T47D (cell line): ENCODE measurements around the gene CPLX1.
"Not testable (repeated sequence)": the region's sequence is repeated elsewhere in the genome, so short reads cannot be mapped to it uniquely, and the experiment has no call there.

Experiments
- DNase-seq, 2 experiments: peaks; one replicate each; pipeline versions ENCODE4 v3.0.0 to v3.0.0-alpha.2; 2011 to 2012; ENCODE audit warnings: low read depth in 1 of 2, low spot score in 1 of 2
- JUND ChIP-seq: IDR thresholded peaks from 2 replicates; pipeline ENCODE4 v1.6.1; 2012; ENCODE audit warnings: low read depth
- in situ Hi-C: cut with HindIII; loops from 2 replicates; pipeline ENCODE4 v1.10.0; 2016; ENCODE audit warnings: low sequenced_read_pairs, low pct_unique_long_range_greater_than_20kb

Gene CPLX1

DNA sequence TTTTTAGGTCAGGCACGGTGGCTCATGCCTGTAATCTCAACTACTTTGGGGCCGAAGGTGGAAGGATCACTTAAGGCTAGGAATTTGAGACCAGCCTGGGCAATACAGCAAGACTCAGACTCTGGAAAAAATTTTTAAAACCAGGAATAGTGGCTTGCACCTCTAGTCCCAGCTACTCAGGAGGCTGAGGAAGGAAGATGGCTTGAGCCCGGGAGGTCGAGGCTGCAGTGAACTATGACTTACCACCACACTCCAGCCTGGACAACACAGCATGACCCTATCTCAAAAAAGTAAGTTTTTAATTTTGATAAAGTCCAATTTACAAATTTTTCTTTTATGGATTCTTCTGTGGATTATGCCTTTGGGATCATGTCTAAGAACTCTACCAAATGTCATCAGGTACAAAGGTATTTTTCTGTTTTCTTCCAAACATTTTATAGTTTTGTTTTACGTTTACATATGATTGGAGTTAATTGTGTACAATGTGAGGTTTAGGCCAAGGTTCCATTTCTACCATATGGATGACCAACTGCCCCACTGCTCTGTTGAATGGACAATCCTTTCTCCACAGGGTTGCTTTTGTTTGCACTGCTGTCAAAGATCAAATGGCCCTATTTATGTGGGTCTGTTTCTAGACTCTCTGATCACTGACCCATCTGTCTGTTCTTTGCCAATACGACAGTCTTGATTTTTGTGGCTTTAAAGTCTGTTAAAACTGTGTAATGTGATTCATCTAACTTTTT lies 48.2 kb downstream of the CPLX1 start:
- no peak for DNase-seq
- in situ Hi-C loops = no loop called here
- TF ChIP-seq JUND = no peak

DNA sequence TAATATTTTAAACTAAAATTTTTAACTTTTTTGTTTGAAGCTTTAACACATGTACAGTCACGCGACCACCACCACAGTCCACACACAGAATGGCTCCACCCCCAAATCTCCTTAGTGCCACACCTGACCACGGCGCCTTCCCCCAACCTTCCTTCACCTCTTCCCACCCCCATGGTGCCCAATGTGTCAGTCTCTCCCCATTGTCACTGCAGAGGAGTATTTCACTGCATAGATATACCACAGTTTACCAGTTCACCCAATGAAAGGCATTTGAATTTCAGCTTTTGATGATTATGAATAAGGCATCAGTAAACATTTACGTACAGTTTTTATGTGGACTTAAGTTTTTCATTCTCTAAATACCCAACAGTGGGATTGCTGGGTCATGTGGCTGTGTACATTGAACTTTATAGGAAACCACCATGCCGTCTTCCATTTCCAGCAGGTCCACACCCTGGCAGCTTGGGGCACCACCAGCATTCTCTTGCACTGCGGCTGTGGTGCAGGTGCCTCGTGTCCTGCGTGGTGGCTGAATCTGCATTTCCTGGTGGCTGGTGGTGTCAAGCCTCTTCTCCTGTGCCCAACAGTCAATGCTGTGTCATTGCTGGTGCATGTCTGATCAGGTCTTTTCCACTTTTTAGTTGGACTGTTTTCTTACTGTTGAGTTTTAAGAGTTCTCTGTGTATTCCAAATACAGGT lies 49.0 kb downstream of the CPLX1 start:
- DNase-seq = no peak
- in situ Hi-C loops = no loop called here
- TF ChIP-seq JUND = no peak

DNA sequence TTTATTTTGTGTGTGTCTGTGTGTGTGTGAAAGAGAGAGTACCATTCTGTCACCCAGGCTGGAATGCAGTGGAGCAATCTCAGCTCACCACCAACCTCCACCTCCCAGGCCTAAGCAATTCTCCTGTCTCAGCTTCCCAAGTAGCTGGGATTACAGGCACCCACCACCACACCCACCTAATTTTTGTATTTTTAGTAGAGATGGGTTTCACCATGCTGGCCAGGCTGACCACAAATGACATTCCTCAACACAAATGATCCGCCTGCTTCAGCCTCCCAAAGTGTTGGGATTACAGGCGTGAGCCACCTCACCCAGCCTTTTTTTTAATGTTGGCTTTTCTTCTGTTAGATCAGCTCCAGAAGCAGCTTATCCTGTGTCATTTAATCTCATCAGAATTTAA lies 50.4 kb downstream of the CPLX1 start:
- DNase-seq, in situ Hi-C loops: not testable (repeated sequence)

DNA sequence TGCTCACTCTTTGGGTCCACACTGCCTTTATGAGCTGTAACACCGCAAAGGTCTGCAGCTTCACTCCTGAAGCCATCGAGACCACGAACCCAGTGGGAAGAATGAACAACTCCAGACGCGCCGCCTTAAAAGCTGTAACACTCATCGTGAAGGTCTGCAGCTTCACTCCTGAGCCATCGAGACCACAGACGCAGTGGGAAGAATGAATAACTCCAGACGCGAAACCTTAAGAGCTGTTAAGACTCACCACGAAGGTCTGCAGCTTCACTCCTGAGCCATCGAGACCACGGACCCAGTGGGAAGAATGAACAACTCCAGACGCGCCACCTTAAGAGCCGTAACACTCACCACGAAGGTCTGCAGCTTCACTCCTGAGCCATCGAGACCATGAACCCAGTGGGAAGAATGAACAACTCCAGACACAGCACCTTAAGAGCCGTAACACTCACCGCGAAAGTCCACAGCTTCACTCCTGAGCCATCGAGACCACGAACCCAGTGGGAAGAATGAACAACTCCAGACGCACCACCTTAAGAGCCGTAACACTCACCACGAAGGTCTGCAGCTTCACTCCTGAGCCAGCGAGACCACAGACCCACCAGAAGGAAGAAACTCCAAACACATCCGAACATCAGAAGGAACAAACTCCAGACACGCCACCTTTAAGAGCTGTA lies 51.4 kb downstream of the CPLX1 start:
- in situ Hi-C loops, DNase-seq: not testable (repeated sequence)

DNA sequence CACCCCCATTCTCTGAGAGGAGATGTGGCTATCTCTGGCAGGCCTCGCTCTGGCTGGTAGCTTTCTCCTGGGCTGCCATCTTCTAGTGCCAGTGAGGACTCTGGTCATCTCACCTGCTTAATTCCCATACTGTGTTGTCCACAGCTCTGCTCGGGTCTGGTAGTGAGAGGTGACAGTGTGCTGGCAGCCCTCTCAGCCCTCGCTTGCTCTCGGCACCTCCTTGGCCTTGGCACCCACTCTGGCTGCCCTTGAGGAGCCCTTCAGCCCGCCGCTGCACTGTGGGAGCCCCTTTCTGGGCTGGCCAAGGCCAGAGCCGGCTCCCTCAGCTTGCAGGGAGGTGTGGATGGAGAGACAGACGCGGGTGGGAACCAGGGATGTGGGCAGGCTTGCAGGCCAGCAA lies 52.7 kb downstream of the CPLX1 start:
- no peak for TF ChIP-seq JUND
- in situ Hi-C loops = no loop called here

DNA sequence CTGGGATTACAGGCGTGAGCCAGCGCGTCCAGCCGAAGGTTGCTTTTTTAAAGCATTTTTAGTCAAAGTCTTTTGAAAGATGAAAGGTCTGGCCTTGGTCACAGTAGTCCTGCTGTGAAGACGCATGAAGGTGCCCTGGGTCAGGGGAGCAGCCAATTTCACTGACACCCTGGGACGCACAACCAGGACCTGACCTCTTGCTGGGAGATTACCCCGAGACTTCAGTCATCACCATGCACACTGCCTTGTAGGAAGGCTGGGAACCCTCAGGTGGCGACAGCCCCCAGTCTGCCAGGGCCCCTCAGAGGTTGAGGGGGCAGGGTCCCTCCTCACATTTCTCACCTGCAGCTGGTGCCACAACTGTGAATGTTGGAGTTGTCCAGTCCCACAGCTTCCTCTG lies 53.2 kb downstream of the CPLX1 start:
- in situ Hi-C loops = no loop called here
- no peak for TF ChIP-seq JUND
- DNase-seq = no peak

More for the DNA sequence above, 52.7 kb downstream of the CPLX1 start:
- no peak for DNase-seq

DNA sequence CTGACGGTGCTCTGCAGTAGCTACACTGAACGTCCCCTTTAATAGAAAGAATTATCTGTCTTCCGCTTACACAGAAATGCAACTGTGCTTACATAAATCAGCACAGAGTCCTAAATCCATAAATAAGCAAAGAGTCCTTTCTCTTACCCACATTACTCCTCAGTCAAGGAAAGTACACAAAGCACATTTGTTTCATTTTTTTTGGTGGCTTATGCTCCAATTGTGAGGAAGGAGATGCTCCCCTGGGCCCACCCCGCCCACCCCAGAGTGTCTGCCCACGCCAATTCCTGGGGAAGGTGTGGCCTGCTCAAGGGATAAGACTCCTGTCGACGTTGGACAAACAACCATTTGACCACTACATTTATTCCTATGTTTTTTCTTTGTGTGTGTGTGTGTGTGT lies 53.8 kb downstream of the CPLX1 start:
- DNase-seq = no peak
- no peak for TF ChIP-seq JUND

DNA sequence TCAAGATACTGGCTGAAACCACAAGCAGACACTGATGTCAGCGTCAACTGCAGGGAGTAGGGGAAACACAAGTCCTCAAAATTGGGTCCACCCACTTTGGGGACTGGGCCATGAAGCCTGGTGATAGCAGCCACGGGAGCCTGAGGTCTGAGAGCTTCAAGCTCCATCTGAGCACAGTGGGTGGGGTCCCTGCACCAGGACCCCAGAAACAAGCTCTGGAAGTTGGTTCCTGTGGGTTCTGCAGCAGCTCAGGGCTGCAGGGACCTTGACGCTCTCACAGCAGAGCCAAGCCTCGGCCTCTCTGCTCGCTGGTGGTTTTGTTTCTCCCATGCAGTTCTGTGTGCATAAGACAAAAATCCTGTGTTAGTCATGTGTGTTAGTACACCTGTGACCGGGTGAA lies 54.5 kb downstream of the CPLX1 start:
- DNase-seq = no peak
- in situ Hi-C loops = no loop called here
- no peak for TF ChIP-seq JUND

More for the DNA sequence above, 53.8 kb downstream of the CPLX1 start:
- in situ Hi-C loops = no loop called here

DNA sequence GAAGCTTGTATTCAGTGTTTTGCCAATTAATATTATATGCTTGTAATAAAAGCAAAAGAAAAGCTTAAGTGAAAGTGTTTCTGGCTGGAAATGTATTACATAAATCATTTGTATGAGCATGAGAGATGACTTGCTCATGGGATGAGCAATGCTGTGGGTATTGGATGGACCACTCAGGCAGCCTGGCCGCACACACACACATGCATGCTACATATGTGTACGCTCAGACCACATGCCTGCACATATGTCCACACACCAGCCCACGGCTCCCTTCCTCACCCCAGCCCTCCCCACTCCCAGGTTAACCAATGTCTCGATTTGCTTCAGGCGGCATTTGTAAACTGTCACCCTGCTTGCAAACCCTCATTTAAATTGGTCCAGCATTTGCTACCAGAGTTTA lies 55.9 kb downstream of the CPLX1 start:
- no peak for DNase-seq
- no peak for TF ChIP-seq JUND
- in situ Hi-C loops = no loop called here

DNA sequence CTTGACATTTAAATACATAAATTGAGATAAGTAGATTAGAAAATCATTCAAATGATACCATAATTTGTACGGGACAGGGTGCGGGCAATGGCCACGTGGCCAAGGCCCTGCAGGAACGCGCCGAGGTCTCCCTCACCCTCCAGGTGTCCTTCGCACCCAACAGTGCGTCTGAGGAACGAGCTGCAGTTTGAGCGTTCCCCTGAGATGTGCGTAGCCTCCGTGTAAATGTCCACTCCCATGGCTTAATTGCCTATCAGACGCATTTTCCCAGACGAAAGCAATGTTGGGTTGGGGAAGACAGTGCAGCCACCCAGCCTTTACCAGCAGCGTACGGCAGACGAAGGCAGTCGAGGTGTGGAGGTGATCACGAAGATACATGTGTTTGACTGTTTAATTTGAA lies 56.4 kb downstream of the CPLX1 start:
- no peak for DNase-seq
- in situ Hi-C loops = no loop called here
- TF ChIP-seq JUND = no peak

DNA sequence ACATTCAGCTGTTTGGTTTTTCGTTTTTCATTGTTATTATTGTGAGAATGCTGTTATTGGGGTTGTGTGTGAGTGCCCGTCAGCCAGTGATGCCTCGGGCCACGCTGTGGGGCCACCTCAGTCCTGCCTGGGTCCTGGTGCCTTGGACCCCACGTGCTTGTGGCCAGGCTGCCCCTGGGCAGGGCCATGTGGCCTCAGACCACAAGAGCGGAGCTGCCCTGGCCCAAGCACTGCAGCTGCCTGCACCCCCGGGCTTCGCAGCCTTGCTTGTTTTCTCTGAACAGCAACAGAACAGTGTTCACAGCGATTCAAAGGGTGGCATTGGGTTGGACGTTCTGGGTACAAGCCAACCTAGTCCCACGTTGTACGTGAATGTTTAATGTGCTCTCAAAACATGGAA lies 56.9 kb downstream of the CPLX1 start:
- TF ChIP-seq JUND = no peak
- in situ Hi-C loops = no loop called here

DNA sequence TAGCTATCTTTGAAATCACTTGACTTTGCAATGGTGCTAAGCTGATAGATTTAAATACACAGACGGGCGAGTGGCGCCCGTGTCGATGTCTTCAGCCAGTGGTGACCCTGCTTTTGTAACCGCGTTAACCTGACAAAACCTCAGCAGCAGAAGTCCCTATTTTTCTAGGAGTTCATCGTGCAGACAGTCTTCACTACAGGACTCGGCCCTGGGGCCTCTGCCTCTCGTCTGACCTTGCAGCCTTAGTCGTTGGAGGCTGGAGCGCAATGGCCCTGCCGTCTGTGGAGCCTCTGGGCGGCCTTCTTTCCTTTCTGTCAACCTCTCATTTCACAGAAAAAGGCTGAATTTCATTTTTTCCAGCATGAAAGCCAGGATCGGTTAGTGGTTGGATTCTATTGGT lies 57.9 kb downstream of the CPLX1 start:
- no peak for DNase-seq
- in situ Hi-C loops = no loop called here
- no peak for TF ChIP-seq JUND

More for the DNA sequence above, 56.9 kb downstream of the CPLX1 start:
- DNase-seq = no peak
